AG08395 (cell line): Measurements from ENCODE around the gene CRYZL1.

Experiments
- DNase-seq: peaks from one replicate; pipeline ENCODE4 v3.0.0; 2012; ENCODE audit warnings: mixed read lengths, low spot score

CRYZL1 gene

GRCh38 chr21:33661146-33661545 is 19.6 kb upstream of the CRYZL1 start:
- DNase-seq, result peak; percentile 6

GRCh38 chr21:33660406-33660805 is 18.9 kb upstream of the CRYZL1 start:
- peak; percentile 14 for DNase-seq

GRCh38 chr21:33659568-33659949 is 18.0 kb upstream of the CRYZL1 start:
- DNase-seq, result no peak

DNA sequence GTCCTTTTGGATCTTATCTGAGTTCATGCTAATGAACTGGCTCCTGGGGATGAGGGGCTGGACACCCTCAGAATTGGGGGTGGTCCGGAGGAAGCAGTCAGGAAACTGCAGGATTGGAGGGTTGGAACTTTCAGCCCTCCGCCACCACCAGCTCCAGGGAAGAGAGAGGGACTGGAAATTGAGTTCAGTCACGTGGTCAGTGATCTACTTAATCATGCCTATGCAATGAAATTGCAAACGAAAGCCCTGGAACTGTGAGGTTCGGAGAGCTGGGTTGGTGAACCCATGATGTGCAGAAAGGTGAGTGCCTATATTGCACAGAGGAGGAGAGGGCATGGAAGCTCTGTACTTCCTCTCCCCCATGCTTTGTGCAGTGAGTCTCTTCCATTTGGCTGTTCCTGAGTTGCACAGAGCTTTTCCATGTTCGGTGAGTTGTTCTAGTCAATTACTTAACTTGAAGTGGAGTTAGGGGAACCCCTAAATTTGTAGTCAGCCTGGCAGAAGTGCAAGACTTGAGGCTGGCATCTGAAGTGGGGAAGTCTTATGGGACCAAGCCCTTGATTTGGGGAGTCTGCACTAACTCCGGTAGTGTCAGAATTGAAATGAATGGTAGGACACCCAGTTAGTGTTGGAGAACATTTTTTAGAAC is 17.5 kb upstream of the CRYZL1 start:
- no peak for DNase-seq

DNA sequence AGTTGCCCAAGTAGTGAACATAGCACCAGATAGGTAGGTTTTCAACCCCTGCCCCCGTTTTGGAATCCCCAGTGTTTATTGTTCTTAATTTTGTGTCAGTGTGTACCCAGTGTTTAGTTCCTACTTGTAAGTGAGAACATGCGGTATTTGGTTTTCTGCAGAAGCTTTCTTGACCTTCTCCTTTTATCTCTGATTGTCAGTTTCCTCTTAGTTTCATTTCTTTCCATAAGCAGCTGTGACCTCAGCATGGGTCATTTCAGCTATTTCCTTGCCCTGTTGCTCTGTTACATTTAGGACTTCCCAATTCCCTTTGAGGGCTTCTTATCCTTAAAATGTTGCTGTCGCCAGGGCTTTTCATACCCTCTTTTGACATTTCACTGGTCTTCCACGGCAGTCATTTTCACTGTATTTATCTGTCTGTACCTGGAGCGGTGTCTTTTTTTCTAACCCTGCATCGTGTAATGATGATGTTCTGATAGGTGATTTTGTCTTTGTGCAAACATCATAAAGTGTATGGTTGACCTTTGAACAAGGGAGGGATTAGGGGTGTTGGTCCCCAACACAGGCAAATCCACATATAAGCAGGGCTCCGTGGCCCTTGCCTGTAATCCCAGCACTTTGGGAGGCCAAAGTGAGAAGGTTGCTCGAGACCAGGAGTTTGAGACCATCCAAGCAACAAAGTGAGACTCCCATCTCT is 15.7 kb upstream of the CRYZL1 start:
- no peak for DNase-seq

DNA sequence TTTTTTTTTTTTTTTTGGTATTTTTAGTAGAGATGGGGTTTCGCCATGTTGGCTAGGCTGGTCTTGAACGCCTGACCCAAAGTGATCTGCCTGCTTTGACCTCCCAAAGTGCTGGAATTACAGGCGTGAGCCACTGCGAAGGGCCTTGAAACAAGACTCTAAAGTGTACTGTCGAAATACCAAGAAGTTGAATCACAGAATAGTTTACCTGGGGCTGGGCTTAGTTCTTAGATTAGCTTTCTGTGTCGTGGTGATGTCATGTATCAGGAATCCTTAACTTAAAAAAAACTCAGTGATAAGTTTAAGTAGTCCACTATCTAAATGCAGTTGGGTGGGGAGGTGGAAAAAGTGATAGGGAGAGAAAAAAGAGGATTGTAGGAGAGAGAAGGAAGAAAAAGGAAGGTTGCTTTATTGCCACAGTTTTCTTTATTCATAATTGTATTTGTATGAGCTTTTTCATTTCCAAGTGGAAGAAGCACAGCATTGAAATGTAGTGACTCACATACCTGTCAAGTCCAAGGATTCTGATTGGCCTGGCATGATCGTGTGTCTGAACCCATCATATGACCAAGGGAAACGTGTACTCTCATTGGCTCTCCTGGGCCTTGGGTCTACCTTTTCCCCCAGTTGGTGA is 14.2 kb upstream of the CRYZL1 start:
- peak; percentile 17 for DNase-seq

- DNase-seq, result no peak
These were observed 12.9 kb upstream of the CRYZL1 start for GRCh38 chr21:33654412-33654811.

- no peak for DNase-seq
These were observed 10.6 kb upstream of the CRYZL1 start for GRCh38 chr21:33651965-33652680.

DNA sequence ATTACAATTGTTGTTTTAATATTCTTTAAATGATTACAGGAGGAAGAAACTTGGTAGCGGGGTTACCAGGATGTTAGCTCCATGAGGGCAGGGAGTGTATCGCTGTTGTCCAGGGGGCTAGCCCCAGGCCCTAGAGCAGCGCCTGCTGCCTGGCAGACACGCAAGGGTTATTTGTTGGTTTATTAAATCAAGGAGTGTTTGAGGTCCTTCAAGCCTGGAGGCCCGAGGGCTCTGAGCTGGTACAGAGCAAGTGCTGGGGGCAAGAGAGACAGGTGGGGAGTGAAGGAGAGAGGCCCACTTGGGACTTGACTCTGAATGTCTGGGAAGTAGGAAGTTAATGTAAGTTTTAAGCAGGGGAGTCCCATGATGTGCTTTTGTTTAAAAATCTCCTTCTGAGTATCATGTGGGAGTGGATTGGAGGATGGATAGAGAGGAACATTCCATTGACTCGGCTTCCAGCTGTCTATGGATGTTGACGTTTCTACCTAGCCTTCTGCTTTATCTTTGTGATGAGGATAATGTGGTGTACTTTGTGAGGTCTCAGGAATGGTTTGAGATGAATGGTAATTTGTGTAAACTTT is 9.5 kb upstream of the CRYZL1 start:
- no peak for DNase-seq

- no peak for DNase-seq
These were observed 8.7 kb upstream of the CRYZL1 start for GRCh38 chr21:33650230-33650629.

DNA sequence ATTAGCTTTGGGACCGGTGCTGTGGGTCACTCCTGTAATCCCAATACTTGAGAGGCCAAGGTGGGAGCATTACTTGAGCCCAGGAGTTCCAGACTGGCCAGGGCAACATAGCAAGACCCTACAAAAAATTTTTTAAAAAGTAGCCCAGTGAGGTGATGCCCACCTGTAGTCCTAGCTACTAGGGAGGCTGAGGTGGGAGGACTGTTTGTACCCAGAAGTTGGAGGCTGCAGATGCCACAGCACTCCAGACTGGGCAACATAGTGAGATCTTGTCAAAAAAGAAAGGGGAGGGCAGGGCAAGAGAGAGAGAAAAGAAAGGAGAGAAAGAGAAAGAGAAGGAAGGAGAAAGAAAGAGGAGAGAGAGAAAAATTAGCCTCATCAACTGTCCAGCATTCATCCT is 7.0 kb upstream of the CRYZL1 start:
- no peak for DNase-seq

DNA sequence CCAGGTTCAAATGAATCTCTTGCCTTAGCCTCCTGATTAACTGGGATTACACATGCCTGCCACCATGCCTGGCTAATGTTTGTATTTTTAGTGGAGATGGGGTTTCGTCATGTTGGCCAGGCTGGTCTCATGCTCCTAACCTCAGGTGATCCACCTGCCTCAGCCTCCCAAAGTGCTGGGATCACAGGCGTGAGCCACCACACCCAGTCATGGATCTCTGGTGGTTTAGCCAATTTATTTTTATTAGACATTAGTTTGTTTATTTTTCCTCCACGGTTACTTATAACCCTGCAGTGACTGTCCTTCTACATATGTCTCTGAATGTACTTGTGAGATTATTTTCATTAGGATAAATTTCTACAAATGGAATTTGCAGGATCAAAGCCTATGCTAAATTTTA is 6.0 kb upstream of the CRYZL1 start:
- DNase-seq, result no peak

- DNase-seq, result no peak
These were observed 4.2 kb upstream of the CRYZL1 start for GRCh38 chr21:33645730-33646129.

DNA sequence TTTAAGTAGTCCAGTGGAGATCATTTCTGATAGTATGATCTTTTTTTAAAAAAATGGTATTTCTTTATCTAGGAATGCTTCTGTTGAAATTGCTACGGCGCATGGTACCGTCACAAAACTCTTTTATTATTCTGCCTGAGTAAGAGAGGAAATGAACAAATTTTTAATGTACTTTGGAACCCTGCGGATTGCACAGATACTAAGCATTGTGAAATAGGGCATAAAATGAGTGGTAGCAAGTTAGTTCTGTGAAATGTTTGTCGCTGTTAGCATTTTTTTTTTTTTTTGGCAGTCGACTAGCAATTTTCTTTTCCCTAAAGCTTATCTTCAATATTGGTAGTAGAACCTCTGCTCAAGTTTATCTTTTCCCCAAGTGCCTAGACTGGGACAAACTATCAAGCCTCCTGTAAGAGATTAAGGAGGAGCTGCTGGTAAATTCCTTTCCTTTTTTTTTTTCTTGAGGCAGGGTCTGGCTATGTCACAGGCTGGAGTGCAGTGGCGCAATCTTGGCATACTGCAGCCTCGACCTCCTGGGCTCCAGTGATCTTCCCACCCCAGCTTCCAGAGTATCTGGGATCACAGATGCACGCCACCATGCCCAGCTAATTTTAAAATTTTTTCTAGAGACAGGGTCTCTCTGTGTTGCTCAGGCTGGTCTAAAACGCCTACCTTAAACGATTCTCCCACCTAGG is 3.0 kb upstream of the CRYZL1 start:
- peak; percentile 61 for DNase-seq

DNA sequence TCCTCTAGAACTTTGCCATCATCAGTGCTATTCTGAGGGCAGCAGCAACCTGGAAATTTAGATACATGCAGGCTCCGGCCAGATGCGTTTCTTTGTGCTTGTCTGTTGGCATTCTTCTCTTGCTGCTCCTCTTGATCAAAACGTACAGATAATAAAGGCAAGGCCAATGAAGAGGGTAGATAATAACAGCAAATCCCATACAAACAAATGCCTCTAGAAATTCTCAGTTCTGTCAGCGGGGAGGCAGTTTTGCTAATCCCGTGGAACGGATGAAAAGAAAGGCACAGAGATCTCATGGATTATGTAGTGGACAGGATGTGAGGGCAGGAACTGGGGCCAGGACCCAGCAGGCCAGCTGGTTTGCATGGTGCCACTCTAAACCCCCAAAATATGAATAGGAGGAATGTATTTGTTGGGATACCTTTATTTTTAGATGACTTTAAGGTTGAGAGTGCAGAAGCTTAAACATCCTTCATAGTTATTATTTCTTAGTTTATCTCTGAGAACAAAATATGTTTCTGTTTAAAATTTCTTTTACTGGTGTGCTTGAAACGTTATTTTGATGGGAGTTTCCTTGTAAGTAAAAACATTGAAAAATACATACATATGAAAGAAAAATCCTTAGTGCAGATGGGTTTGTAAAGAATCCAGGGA is 2.2 kb upstream of the CRYZL1 start:
- DNase-seq, result peak; percentile 10

DNA sequence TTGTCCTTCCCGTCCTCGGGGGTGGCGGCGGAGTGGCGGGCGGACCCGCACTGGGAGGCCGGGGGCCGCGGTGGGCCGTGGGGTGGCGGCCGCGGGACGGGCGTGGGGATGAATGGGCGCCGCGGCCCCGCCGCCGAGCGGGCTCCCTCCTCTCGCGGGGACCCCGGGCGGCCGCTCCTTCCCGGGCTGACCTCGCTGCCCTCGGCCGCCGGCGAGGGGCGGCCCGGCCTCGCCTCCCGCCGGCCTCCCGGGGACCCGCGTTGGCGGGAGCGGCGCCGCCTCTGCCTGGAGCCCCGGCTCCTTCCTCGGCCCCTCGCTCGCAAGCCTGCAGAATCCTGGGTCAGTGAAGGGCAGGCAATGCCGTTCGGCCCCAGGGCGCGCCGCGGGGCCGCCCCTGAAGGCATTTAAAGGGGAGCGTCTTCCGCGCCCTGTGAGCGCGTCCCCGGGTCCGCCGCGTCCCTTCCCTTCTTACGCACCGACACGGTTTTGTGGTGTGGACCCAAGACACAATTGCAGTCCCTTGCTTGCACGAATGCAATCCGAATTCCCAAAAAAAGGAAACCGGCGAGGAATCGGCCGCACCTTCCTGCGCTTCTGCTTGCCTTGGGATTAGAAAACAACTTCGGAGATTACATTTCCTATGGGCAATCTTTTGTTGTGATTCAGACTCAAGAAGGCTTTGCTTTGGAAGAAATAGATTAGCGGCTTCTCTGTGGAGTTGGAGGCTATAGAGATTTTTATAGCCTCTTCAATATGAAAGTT is 1.5 kb upstream of the CRYZL1 start:
- DNase-seq, result peak; percentile 9

DNA sequence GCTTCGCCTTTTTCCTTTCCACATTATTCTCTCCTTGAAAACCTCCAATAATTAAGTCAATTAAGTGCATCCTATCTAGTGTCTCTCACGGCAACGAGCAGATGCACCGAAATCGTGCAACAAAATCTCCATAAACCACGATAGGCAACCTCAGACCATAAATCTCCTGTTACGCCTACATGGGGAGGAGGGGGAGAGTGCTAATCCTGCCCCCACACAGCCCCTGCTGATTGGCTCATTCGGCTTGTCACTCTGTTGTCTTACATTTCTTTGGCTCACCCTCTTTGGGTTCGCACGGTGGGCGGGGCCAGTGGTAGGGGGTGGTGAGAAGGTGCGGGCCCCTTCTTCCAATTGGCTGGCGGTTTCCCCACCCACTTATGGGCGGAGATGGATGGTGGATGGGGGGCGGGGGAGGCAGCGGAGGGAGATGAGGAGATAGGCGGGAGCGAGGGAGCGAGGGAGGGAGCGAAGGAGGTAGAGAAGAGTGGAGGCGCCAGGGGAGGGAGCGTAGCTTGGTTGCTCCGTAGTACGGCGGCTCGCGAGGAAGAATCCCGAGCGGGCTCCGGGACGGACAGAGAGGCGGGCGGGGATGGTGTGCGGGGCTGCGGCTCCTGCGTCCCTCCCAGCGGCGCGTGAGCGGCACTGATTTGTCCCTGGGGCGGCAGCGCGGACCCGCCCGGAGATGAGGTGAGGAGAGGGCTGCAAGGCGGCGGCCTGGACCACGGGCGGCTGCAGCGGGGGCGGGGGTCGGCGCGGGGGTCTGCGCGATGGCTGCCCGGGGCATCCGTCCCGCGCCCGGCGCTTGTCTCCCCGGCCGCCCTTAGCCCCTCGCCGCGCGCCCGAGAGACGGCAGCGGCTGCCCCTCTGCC is 720 bp upstream of the CRYZL1 start, which contains the start of gene ITSN1:
Gene ITSN1, plus strand, starts transcription at position 475 of the 869 bp plus-strand sequence. CDS start 76,328 bp downstream, outside the sequence.
- peak; percentile 99 for DNase-seq

GRCh38 chr21:33640697-33641351 is 717 bp downstream of the CRYZL1 start:
- DNase-seq, result peak; percentile 15

GRCh38 chr21:33634254-33634653 is 7.3 kb downstream of the CRYZL1 start:
- no peak for DNase-seq
